GM23338 (cell line): ENCODE data around the gene MEPE. TPM values are rescaled to one million over a fixed set of nuclear protein-coding genes. Genes with fewer than 3 reads are reported as not detected.

Experiments
- ATAC-seq: fragments of 200-7000 bp; cut with Tn5 transposase; 3 replicates; pipeline ENCODE4 v1.9.1; 2020
- DNase-seq: peaks from one replicate; pipeline ENCODE4 v3.0.0-alpha.2; 2015; ENCODE audit warnings: low spot score
- H2AFZ ChIP-seq: fragments of 200-600 bp; sonication (generic); 2 replicates; pipeline ENCODE4 v1.8.0; 2016; ENCODE audit warnings: antibody characterized with exemption, mild to moderate bottlenecking, moderate library complexity
- H3F3A ChIP-seq: fragments of 200-600 bp; sonication (generic); replicated peaks from 2 replicates; pipeline ENCODE4 v1.8.0; 2017; ENCODE audit warnings: antibody characterized with exemption, mixed run types, low read depth
- H3K27ac ChIP-seq: fragments of 200-600 bp; sonication (generic); 2 replicates; pipeline ENCODE4 v1.6.1; 2016; ENCODE audit warnings: low read depth
- H3K27me3 ChIP-seq: fragments of 200-600 bp; sonication (generic); 2 replicates; pipeline ENCODE4 v1.8.0; 2016; ENCODE audit warnings: mild to moderate bottlenecking, mixed run types, moderate library complexity; ENCODE audit not compliant: insufficient read depth
- H3K36me3 ChIP-seq: fragments of 200-600 bp; sonication (generic); 2 replicates; pipeline ENCODE4 v1.8.0; 2016; ENCODE audit warnings: mild to moderate bottlenecking; ENCODE audit not compliant: insufficient read depth
- H3K4me1 ChIP-seq: fragments of 200-600 bp; sonication (generic); 2 replicates; pipeline ENCODE4 v1.8.0; 2016; ENCODE audit warnings: mild to moderate bottlenecking, moderate library complexity; ENCODE audit not compliant: insufficient read depth
- H3K4me2 ChIP-seq: fragments of 200-600 bp; sonication (generic); 2 replicates; pipeline ENCODE4 v1.7.1; 2017; ENCODE audit warnings: mixed run types
- H3K4me3 ChIP-seq: fragments of 200-600 bp; sonication (generic); 2 replicates; pipeline ENCODE4 v1.6.1; 2016; ENCODE audit warnings: mixed run types
- H3K79me2 ChIP-seq: fragments of 200-600 bp; sonication (generic); replicated peaks from 2 replicates; pipeline ENCODE4 v1.8.0; 2017; ENCODE audit warnings: mild to moderate bottlenecking; ENCODE audit not compliant: insufficient read depth
- H3K9me2 ChIP-seq: fragments of 200-600 bp; sonication (generic); 2 replicates; pipeline ENCODE4 v1.8.0; 2017; ENCODE audit not compliant: insufficient read depth
- H4K20me1 ChIP-seq: fragments of 200-600 bp; sonication (generic); replicated peaks from 2 replicates; pipeline ENCODE4 v1.8.0; 2017; ENCODE audit warnings: mild to moderate bottlenecking; ENCODE audit not compliant: insufficient read depth
- H3K27ac Mint-ChIP-seq: 2 replicates; pipeline ENCODE4 v1.8.0; 2020; ENCODE audit warnings: inconsistent platforms, mild to moderate bottlenecking, moderate library complexity, mixed read lengths
- H3K27me3 Mint-ChIP-seq: 3 replicates; pipeline ENCODE4 v1.8.0; 2022; ENCODE audit warnings: low read depth, mild to moderate bottlenecking, moderate library complexity, mixed read lengths, inconsistent platforms; ENCODE audit not compliant: insufficient read depth, poor library complexity
- H3K36me3 Mint-ChIP-seq: 3 replicates; pipeline ENCODE4 v1.8.0; 2021; ENCODE audit warnings: low read depth, mild to moderate bottlenecking, inconsistent platforms, moderate library complexity, mixed read lengths
- H3K4me1 Mint-ChIP-seq: 3 replicates; pipeline ENCODE4 v1.8.0; 2020; ENCODE audit warnings: mild to moderate bottlenecking, inconsistent platforms, mixed read lengths
- H3K4me3 Mint-ChIP-seq: 3 replicates; pipeline ENCODE4 v1.8.0; 2021; ENCODE audit warnings: moderate library complexity, mild to moderate bottlenecking, inconsistent platforms, mixed read lengths
- H3K9me3 Mint-ChIP-seq: 3 replicates; pipeline ENCODE4 v1.8.0; 2020; ENCODE audit warnings: moderate library complexity, mild to moderate bottlenecking, inconsistent platforms, mixed read lengths
- CREB1 ChIP-seq: fragments of 250-450 bp; sonication (Bioruptor Pico); IDR thresholded peaks from 2 replicates; pipeline ENCODE4 v1.5.0; 2020; ENCODE audit warnings: low read depth, mild to moderate bottlenecking, moderate library complexity
- EZH2 ChIP-seq: fragments of 200-600 bp; sonication (generic); IDR thresholded peaks from one replicate; pipeline ENCODE4 v1.8.0; 2017; ENCODE audit warnings: antibody characterized with exemption, mild to moderate bottlenecking, low read depth; ENCODE audit not compliant: unreplicated experiment
- EZH2phosphoT487 ChIP-seq: fragments of 200-600 bp; sonication (generic); IDR thresholded peaks from one replicate; pipeline ENCODE4 v1.8.1; 2018; ENCODE audit warnings: antibody characterized with exemption; ENCODE audit not compliant: unreplicated experiment
- JUNB ChIP-seq: IDR thresholded peaks from one replicate; pipeline ENCODE4 v1.6.1; 2016; ENCODE audit warnings: antibody characterized with exemption; ENCODE audit not compliant: unreplicated experiment
- NANOG ChIP-seq: IDR thresholded peaks from 2 replicates; pipeline ENCODE4 v1.6.1; 2016; ENCODE audit warnings: antibody characterized with exemption, borderline replicate concordance
- POLR2AphosphoS5 ChIP-seq: IDR thresholded peaks from 2 replicates; pipeline ENCODE4 v1.6.1; 2016; ENCODE audit warnings: antibody characterized with exemption, low read depth
- STAT1 ChIP-seq: IDR thresholded peaks from one replicate; pipeline ENCODE4 v1.6.1; 2016; ENCODE audit warnings: antibody characterized with exemption; ENCODE audit not compliant: unreplicated experiment
- ZNF114 ChIP-seq: fragments of 250-450 bp; sonication (Bioruptor Pico); IDR thresholded peaks from 2 replicates; pipeline ENCODE4 v1.5.0; 2020; ENCODE audit warnings: mild to moderate bottlenecking, moderate library complexity
- ZNF331 ChIP-seq: fragments of 250-450 bp; sonication (Bioruptor Pico); IDR thresholded peaks from 2 replicates; pipeline ENCODE4 v1.5.0; 2020; ENCODE audit warnings: low read depth, mild to moderate bottlenecking, moderate library complexity
- polyA plus RNA-seq: library from polyadenylated mRNA; unstranded; fragments of >200 nt; fragmentation: Nextera tagmentation; extraction: Ambion mirVana; gene quantifications from 2 replicates; pipeline ENCODE4 v1.2.1, GENCODE V29; 2016
- total RNA-seq: library from RNA; depleted of rRNA; stranded (reverse); fragments of >200 nt; shearing (Covaris generic); gene quantifications from 2 replicates; pipeline ENCODE4 v1.2.3, GENCODE V29; 2014
- TF ChIP-seq, protein P1 (sequence below): IDR thresholded peaks from 2 replicates; pipeline ENCODE4 v1.6.1; 2016; ENCODE audit warnings: antibody characterized with exemption
- TF ChIP-seq, protein P2 (sequence below), 2 experiments: fragments of 200-600 bp in 1 of 2; sonication (generic) in 1 of 2; conservative IDR thresholded peaks; 2 replicates each; pipeline versions ENCODE4 v1.5.1 to v1.6.1; 2016 to 2017; ENCODE audit warnings: antibody characterized with exemption in 2 of 2, low read depth in 2 of 2, mild to moderate bottlenecking in 2 of 2, moderate library complexity in 1 of 2
- TF ChIP-seq, protein P3 (sequence below): IDR thresholded peaks from one replicate; pipeline ENCODE4 v1.6.1; 2018; ENCODE audit warnings: antibody characterized with exemption; ENCODE audit not compliant: unreplicated experiment
- TF ChIP-seq, protein P4 (sequence below): fragments of 250-450 bp; sonication (Bioruptor Pico); IDR thresholded peaks from 2 replicates; pipeline ENCODE4 v1.5.0; 2020; ENCODE audit warnings: mild to moderate bottlenecking, moderate library complexity

MEPE gene
- total and polyA plus RNA-seq, 2 experiments from 2014 or later, result not detected

DNA sequence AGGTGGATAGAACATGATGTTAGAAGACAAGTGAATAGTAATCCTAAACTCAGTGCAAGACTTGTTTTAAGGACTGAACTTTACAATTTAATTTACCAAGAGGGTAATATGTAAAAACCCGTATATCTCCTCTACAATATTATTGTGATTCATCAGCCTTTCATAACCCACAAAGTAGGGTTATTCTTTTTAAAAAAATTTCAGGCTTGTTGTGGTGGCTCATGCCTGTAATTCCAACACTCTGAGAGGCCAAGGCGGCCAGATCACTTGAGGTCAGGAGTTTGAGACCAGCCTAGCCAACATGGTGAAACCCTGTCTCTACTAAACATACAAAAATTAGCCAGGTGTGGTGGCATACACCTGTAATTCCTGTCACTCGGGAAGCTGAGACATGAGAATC is 26.2 kb upstream of the MEPE start:
- Histone ChIP-seq H3K4me1 (peaks cover 5% of the 10 kb centered on the region; the same call in 1 of the 2 replicates), H2AFZ (no peak overlapping the region), H4K20me1 (no peaks in the 10 kb centered on the region), H3K9me2 (no peaks in the 10 kb centered on the region), H3K27ac (no peak overlapping the region), H3K4me3 (no peak overlapping the region), H3K4me2 (no peak overlapping the region), H3K27me3 (no peaks in the 10 kb centered on the region), H3K36me3 (no peaks in the 10 kb centered on the region), H3K79me2 (no peaks in the 10 kb centered on the region), H3F3A (no peaks in the 10 kb centered on the region)
- H3K9me3 Mint-ChIP-seq, result no peaks in the 10 kb centered on the region; the same call in 2 of the 3 replicates
- no peak overlapping the region for H3K27ac Mint-ChIP-seq
- H3K36me3 Mint-ChIP-seq, result no peaks in the 10 kb centered on the region
- no peaks in the 10 kb centered on the region for H3K27me3 Mint-ChIP-seq
- TF ChIP-seq, protein P1, sequence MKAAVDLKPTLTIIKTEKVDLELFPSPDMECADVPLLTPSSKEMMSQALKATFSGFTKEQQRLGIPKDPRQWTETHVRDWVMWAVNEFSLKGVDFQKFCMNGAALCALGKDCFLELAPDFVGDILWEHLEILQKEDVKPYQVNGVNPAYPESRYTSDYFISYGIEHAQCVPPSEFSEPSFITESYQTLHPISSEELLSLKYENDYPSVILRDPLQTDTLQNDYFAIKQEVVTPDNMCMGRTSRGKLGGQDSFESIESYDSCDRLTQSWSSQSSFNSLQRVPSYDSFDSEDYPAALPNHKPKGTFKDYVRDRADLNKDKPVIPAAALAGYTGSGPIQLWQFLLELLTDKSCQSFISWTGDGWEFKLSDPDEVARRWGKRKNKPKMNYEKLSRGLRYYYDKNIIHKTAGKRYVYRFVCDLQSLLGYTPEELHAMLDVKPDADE, result no peak
- TF ChIP-seq, protein P2, sequence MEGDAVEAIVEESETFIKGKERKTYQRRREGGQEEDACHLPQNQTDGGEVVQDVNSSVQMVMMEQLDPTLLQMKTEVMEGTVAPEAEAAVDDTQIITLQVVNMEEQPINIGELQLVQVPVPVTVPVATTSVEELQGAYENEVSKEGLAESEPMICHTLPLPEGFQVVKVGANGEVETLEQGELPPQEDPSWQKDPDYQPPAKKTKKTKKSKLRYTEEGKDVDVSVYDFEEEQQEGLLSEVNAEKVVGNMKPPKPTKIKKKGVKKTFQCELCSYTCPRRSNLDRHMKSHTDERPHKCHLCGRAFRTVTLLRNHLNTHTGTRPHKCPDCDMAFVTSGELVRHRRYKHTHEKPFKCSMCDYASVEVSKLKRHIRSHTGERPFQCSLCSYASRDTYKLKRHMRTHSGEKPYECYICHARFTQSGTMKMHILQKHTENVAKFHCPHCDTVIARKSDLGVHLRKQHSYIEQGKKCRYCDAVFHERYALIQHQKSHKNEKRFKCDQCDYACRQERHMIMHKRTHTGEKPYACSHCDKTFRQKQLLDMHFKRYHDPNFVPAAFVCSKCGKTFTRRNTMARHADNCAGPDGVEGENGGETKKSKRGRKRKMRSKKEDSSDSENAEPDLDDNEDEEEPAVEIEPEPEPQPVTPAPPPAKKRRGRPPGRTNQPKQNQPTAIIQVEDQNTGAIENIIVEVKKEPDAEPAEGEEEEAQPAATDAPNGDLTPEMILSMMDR (conservative IDR thresholded peaks at IDR 0.05; ENCODE audit: low read depth in 2 of 2), result no peak
- no peak for TF ChIP-seq JUNB
- no peak for TF ChIP-seq CREB1 (CRISPR knock-in tag)
- TF ChIP-seq POLR2AphosphoS5, result no peak
- no peak for TF ChIP-seq NANOG
- TF ChIP-seq EZH2, result no peak
- TF ChIP-seq ZNF331, result no peak
- no peak for TF ChIP-seq STAT1
- TF ChIP-seq, protein P3, sequence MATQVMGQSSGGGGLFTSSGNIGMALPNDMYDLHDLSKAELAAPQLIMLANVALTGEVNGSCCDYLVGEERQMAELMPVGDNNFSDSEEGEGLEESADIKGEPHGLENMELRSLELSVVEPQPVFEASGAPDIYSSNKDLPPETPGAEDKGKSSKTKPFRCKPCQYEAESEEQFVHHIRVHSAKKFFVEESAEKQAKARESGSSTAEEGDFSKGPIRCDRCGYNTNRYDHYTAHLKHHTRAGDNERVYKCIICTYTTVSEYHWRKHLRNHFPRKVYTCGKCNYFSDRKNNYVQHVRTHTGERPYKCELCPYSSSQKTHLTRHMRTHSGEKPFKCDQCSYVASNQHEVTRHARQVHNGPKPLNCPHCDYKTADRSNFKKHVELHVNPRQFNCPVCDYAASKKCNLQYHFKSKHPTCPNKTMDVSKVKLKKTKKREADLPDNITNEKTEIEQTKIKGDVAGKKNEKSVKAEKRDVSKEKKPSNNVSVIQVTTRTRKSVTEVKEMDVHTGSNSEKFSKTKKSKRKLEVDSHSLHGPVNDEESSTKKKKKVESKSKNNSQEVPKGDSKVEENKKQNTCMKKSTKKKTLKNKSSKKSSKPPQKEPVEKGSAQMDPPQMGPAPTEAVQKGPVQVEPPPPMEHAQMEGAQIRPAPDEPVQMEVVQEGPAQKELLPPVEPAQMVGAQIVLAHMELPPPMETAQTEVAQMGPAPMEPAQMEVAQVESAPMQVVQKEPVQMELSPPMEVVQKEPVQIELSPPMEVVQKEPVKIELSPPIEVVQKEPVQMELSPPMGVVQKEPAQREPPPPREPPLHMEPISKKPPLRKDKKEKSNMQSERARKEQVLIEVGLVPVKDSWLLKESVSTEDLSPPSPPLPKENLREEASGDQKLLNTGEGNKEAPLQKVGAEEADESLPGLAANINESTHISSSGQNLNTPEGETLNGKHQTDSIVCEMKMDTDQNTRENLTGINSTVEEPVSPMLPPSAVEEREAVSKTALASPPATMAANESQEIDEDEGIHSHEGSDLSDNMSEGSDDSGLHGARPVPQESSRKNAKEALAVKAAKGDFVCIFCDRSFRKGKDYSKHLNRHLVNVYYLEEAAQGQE, result no peak
- no peak for TF ChIP-seq ZNF114
- TF ChIP-seq, protein P4, sequence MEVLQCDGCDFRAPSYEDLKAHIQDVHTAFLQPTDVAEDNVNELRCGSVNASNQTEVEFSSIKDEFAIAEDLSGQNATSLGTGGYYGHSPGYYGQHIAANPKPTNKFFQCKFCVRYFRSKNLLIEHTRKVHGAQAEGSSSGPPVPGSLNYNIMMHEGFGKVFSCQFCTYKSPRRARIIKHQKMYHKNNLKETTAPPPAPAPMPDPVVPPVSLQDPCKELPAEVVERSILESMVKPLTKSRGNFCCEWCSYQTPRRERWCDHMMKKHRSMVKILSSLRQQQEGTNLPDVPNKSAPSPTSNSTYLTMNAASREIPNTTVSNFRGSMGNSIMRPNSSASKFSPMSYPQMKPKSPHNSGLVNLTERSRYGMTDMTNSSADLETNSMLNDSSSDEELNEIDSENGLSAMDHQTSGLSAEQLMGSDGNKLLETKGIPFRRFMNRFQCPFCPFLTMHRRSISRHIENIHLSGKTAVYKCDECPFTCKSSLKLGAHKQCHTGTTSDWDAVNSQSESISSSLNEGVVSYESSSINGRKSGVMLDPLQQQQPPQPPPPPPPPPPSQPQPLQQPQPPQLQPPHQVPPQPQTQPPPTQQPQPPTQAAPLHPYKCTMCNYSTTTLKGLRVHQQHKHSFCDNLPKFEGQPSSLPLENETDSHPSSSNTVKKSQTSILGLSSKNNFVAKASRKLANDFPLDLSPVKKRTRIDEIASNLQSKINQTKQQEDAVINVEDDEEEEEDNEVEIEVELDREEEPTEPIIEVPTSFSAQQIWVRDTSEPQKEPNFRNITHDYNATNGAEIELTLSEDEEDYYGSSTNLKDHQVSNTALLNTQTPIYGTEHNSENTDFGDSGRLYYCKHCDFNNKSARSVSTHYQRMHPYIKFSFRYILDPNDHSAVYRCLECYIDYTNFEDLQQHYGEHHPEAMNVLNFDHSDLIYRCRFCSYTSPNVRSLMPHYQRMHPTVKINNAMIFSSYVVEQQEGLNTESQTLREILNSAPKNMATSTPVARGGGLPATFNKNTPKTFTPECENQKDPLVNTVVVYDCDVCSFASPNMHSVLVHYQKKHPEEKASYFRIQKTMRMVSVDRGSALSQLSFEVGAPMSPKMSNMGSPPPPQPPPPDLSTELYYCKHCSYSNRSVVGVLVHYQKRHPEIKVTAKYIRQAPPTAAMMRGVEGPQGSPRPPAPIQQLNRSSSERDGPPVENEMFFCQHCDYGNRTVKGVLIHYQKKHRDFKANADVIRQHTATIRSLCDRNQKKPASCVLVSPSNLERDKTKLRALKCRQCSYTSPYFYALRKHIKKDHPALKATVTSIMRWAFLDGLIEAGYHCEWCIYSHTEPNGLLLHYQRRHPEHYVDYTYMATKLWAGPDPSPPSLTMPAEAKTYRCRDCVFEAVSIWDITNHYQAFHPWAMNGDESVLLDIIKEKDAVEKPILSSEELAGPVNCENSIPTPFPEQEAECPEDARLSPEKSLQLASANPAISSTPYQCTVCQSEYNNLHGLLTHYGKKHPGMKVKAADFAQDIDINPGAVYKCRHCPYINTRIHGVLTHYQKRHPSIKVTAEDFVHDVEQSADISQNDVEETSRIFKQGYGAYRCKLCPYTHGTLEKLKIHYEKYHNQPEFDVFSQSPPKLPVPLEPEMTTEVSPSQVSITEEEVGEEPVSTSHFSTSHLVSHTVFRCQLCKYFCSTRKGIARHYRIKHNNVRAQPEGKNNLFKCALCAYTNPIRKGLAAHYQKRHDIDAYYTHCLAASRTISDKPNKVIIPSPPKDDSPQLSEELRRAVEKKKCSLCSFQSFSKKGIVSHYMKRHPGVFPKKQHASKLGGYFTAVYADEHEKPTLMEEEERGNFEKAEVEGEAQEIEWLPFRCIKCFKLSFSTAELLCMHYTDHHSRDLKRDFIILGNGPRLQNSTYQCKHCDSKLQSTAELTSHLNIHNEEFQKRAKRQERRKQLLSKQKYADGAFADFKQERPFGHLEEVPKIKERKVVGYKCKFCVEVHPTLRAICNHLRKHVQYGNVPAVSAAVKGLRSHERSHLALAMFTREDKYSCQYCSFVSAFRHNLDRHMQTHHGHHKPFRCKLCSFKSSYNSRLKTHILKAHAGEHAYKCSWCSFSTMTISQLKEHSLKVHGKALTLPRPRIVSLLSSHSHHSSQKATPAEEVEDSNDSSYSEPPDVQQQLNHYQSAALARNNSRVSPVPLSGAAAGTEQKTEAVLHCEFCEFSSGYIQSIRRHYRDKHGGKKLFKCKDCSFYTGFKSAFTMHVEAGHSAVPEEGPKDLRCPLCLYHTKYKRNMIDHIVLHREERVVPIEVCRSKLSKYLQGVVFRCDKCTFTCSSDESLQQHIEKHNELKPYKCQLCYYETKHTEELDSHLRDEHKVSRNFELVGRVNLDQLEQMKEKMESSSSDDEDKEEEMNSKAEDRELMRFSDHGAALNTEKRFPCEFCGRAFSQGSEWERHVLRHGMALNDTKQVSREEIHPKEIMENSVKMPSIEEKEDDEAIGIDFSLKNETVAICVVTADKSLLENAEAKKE (CRISPR knock-in tag), result no peak
- TF ChIP-seq EZH2phosphoT487, result no peak
- ATAC-seq (no peak), DNase-seq (no peak)
- H3K4me1 Mint-ChIP-seq, result no peaks in the 10 kb centered on the region
- H3K4me3 Mint-ChIP-seq, result no peak overlapping the region
